ENCODE results near the gene MOCS2.

DNA sequence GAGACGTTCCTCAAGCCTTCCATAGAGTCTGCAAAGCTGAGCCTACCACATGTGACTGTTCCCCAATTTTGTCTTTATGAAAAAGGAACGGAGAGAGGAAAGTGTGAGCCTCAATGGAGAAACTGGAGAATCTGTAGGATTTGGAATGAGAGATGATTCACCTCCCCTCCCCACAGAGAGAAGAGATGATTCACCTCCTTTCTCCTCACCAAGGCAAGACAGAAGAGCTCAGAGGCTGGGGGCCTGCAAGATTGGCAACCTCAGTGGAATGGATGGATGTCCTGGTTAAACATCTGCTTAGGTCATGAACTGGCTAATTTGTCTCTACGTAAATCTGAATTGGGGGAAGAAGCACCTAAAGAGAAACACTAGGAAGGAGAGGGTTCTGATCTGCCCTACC lies 17.0 kb upstream of the MOCS2 start:
- TF ChIP-seq, protein P1, sequence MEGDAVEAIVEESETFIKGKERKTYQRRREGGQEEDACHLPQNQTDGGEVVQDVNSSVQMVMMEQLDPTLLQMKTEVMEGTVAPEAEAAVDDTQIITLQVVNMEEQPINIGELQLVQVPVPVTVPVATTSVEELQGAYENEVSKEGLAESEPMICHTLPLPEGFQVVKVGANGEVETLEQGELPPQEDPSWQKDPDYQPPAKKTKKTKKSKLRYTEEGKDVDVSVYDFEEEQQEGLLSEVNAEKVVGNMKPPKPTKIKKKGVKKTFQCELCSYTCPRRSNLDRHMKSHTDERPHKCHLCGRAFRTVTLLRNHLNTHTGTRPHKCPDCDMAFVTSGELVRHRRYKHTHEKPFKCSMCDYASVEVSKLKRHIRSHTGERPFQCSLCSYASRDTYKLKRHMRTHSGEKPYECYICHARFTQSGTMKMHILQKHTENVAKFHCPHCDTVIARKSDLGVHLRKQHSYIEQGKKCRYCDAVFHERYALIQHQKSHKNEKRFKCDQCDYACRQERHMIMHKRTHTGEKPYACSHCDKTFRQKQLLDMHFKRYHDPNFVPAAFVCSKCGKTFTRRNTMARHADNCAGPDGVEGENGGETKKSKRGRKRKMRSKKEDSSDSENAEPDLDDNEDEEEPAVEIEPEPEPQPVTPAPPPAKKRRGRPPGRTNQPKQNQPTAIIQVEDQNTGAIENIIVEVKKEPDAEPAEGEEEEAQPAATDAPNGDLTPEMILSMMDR (conservative IDR thresholded peaks at IDR 0.05 in 1 of 2, IDR thresholded peaks at IDR 0.05 in 1 of 2; ENCODE audit: extremely low read depth in 1 of 2, insufficient read depth in 1 of 2, low read depth in 1 of 2, low read length in 2 of 2) = no peak
- TF ChIP-seq EZH2 (IDR thresholded peaks at IDR 0.05; ENCODE audit: borderline replicate concordance, low read length) = no peak

Data from mammary epithelial cell (primary cell).